ENCODE results near the gene MLEC. TPM values are rescaled to one million over a fixed set of nuclear protein-coding genes. Genes with fewer than 3 reads are reported as not detected.

MLEC gene
- total RNA-seq, 1 donor from 2014 or later, result 50.8 TPM

GRCh38 chr12:120733574-120733973, 46.6 kb downstream of the MLEC start:
- Mint-ChIP-seq H3K27me3 (ENCODE audit: unreplicated experiment) (peaks cover 3% of the 10 kb centered on the region), H3K27ac (ENCODE audit: unreplicated experiment) (no peak overlapping the region), H3K4me1 (ENCODE audit: low read depth, unreplicated experiment) (no peaks in the 10 kb centered on the region), H3K4me3 (ENCODE audit: unreplicated experiment) (no peak overlapping the region), H3K9me3 (ENCODE audit: unreplicated experiment) (peaks cover 5% of the 10 kb centered on the region), H3K36me3 (ENCODE audit: unreplicated experiment) (peaks cover 8% of the 10 kb centered on the region)
- TF ChIP-seq CTCF (IDR thresholded peaks at IDR 0.05; ENCODE audit: partially characterized antibody, unreplicated experiment), result no peak
- no peak for DNase-seq

GRCh38 chr12:120734210-120734609, 47.3 kb downstream of the MLEC start:
- Mint-ChIP-seq H3K9me3 (ENCODE audit: unreplicated experiment) (peaks cover 5% of the 10 kb centered on the region), H3K4me1 (ENCODE audit: low read depth, unreplicated experiment) (no peaks in the 10 kb centered on the region), H3K4me3 (ENCODE audit: unreplicated experiment) (no peak overlapping the region), H3K27me3 (ENCODE audit: unreplicated experiment) (peaks cover 3% of the 10 kb centered on the region), H3K27ac (ENCODE audit: unreplicated experiment) (no peak overlapping the region), H3K36me3 (ENCODE audit: unreplicated experiment) (peaks cover 8% of the 10 kb centered on the region)
- DNase-seq, result no peak
- no peak for TF ChIP-seq CTCF (IDR thresholded peaks at IDR 0.05; ENCODE audit: partially characterized antibody, unreplicated experiment)

GRCh38 chr12:120735181-120735580, 48.2 kb downstream of the MLEC start:
- H3K27me3 Mint-ChIP-seq (ENCODE audit: unreplicated experiment), result peaks cover 3% of the 10 kb centered on the region
- H3K9me3 Mint-ChIP-seq (ENCODE audit: unreplicated experiment), result peaks cover 2% of the 10 kb centered on the region
- H3K4me1 Mint-ChIP-seq (ENCODE audit: low read depth, unreplicated experiment), result no peaks in the 10 kb centered on the region
- TF ChIP-seq CTCF (IDR thresholded peaks at IDR 0.05; ENCODE audit: partially characterized antibody, unreplicated experiment), result no peak
- H3K27ac Mint-ChIP-seq (ENCODE audit: unreplicated experiment), result no peak overlapping the region
- H3K4me3 Mint-ChIP-seq (ENCODE audit: unreplicated experiment), result no peak overlapping the region
- H3K36me3 Mint-ChIP-seq (ENCODE audit: unreplicated experiment), result peaks cover 8% of the 10 kb centered on the region
- DNase-seq, result no peak

- no peak overlapping the region for H3K4me3 Mint-ChIP-seq (ENCODE audit: unreplicated experiment)
- no peak for DNase-seq
- peaks cover 8% of the 10 kb centered on the region for H3K36me3 Mint-ChIP-seq (ENCODE audit: unreplicated experiment)
- H3K9me3 Mint-ChIP-seq (ENCODE audit: unreplicated experiment), result peaks cover 2% of the 10 kb centered on the region
- no peak for TF ChIP-seq CTCF (IDR thresholded peaks at IDR 0.05; ENCODE audit: partially characterized antibody, unreplicated experiment)
- H3K4me1 Mint-ChIP-seq (ENCODE audit: low read depth, unreplicated experiment), result no peaks in the 10 kb centered on the region
- H3K27ac Mint-ChIP-seq (ENCODE audit: unreplicated experiment), result no peak overlapping the region
- H3K27me3 Mint-ChIP-seq (ENCODE audit: unreplicated experiment), result peaks cover 2% of the 10 kb centered on the region
Observed at GRCh38 chr12:120736404-120737331, 49.7 kb downstream of the MLEC start.

Measured in glutamatergic neuron (in vitro differentiated cells).